ENCODE results near the gene WDSUB1. TPM values are rescaled to one million over a fixed set of nuclear protein-coding genes. Genes with fewer than 3 reads are reported as not detected.

The WDSUB1 gene
- polyA plus RNA-seq, 2 donors = 8.0 to 9.0 TPM

DNA sequence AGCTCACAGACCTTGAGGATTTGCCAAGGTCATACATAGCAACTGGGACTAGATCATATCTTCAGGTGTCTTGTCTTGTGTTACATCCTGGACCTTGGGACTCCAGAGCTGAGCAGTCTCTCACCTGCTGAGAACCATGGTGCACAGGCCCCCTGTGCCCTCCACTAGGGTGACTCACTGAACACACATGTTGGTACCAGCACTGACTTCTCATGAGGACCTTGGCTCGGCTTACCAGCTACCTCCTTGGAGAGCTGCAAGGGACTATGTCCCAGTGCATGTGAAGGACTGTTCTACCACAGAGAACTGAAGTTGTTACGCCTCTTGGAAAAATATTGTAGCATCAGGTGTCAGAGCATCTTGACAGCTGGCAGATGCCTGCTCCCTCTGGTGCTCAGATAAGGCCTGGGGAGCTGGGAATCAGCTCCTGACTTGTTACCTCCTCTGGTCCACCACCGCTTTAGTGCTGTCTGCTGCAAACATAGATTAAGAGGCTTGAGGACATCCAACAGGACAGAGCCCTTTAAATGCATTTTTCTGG is 72.1 kb downstream of the WDSUB1 start:
- H3K9me3 ChIP-seq (ENCODE audit: control insufficient read depth in 2 of 2, insufficient read depth in 1 of 2, low read depth in 1 of 2, low read length in 1 of 2) = peaks cover 0 to 2% of the 10 kb centered on the region in 2 donors
- 88 to 91% methylated on average over 3 of the region's 3 CpGs for WGBS, 2 donors
- H3K27ac ChIP-seq (ENCODE audit: low read depth in 2 of 2, low read length in 1 of 2) = no peak overlapping the region
- H3K36me3 ChIP-seq (ENCODE audit: control insufficient read depth in 2 of 2, insufficient read depth in 2 of 2, low read length in 1 of 2) = peaks cover 9 to 37% of the 10 kb centered on the region in 2 donors
- no peaks in the 10 kb centered on the region for H3K27me3 ChIP-seq (ENCODE audit: control insufficient read depth in 1 of 2, insufficient read depth in 2 of 2, low read length in 2 of 2)
- H3K4me1 ChIP-seq (ENCODE audit: control insufficient read depth in 2 of 2, insufficient read depth in 2 of 2, low read length in 1 of 2) = no peaks in the 10 kb centered on the region
- H3K4me3 ChIP-seq (ENCODE audit: low read depth in 1 of 2, low read length in 2 of 2) = no peak overlapping the region

- no peaks in the 10 kb centered on the region for H3K4me1 ChIP-seq (ENCODE audit: control insufficient read depth in 2 of 2, insufficient read depth in 2 of 2, low read length in 1 of 2)
- H3K36me3 ChIP-seq (ENCODE audit: control insufficient read depth in 2 of 2, insufficient read depth in 2 of 2, low read length in 1 of 2) = peaks cover 9 to 35% of the 10 kb centered on the region in 2 donors
- 93% methylated on average over 5 of the region's 5 CpGs for WGBS, 2 donors
Measured at GRCh38 chr2:159213296-159213695, 73.2 kb downstream of the WDSUB1 start.

GRCh38 chr2:159211447-159212396 is 74.8 kb downstream of the WDSUB1 start:
- H3K27ac ChIP-seq (ENCODE audit: low read depth in 2 of 2, low read length in 1 of 2) = no peak overlapping the region
- H3K4me3 ChIP-seq (ENCODE audit: low read depth in 1 of 2, low read length in 2 of 2) = no peak overlapping the region
- no peaks in the 10 kb centered on the region for H3K4me1 ChIP-seq (ENCODE audit: control insufficient read depth in 2 of 2, insufficient read depth in 2 of 2, low read length in 1 of 2)
- H3K27me3 ChIP-seq (ENCODE audit: control insufficient read depth in 1 of 2, insufficient read depth in 2 of 2, low read length in 2 of 2) = no peaks in the 10 kb centered on the region
- H3K9me3 ChIP-seq (ENCODE audit: control insufficient read depth in 2 of 2, insufficient read depth in 1 of 2, low read depth in 1 of 2, low read length in 1 of 2) = peaks cover 0 to 2% of the 10 kb centered on the region in 2 donors
- 78 to 80% methylated on average over 14 of the region's 14 CpGs for WGBS, 2 donors
- H3K36me3 ChIP-seq (ENCODE audit: control insufficient read depth in 2 of 2, insufficient read depth in 2 of 2, low read length in 1 of 2) = peaks cover 9 to 25% of the 10 kb centered on the region in 2 donors

More at GRCh38 chr2:159213296-159213695, 73.2 kb downstream of the WDSUB1 start:
- Histone ChIP-seq H3K27ac (ENCODE audit: low read depth in 2 of 2, low read length in 1 of 2) (no peak overlapping the region), H3K9me3 (ENCODE audit: control insufficient read depth in 2 of 2, insufficient read depth in 1 of 2, low read depth in 1 of 2, low read length in 1 of 2) (peaks cover 0 to 2% of the 10 kb centered on the region in 2 donors), H3K27me3 (ENCODE audit: control insufficient read depth in 1 of 2, insufficient read depth in 2 of 2, low read length in 2 of 2) (no peaks in the 10 kb centered on the region), H3K4me3 (ENCODE audit: low read depth in 1 of 2, low read length in 2 of 2) (no peak overlapping the region)

DNA sequence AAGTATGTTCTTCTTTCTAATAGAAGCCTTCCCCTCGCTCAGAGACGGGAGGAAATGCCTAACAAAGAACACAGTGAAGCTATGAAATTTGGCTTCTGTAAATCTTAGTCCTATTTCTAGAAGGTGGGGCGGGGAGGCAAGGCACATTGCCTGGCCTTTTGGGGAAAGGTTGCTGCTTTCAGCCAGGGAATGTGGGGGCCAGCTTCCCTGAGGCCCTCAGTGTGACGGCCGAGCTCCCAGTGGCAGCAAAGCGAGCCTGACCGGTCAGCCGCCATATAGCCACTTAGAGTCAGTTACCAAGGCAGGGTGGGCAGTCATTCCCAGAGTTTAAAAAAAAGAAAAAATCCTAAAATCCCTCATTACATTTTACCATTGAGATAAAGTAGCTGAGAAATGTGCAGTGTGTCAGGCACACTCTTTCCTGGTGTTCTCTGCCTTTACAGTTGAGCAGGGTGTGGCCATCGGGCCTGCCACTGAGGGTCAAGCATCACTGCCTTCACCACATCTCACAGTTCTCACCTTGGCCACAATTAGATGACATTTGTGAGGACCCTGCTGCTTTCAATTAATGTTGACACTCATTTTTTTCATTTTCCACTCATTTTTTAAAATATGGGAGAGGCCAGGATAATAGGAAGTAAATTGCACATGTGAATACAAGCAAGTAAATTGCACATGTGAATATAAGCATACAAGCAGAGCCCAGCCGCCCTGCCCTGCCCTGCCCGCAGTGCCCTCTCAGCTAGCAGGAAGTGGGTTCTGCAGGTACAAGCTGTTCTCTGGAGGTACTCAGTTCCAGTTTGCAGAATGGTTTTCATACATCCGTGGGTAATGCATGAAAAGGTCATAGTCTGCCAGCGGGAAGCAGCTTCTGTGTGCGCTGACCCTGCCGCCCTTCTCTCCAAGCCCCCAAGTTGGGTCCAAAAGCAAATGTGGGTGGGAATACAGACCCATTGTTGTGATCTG is 76.9 kb downstream of the WDSUB1 start:
- H3K9me3 ChIP-seq (ENCODE audit: control insufficient read depth in 2 of 2, insufficient read depth in 1 of 2, low read depth in 1 of 2, low read length in 1 of 2) = no peaks in the 10 kb centered on the region
- 86 to 88% methylated on average over 15 of the region's 15 CpGs for WGBS, 2 donors
- H3K27ac ChIP-seq (ENCODE audit: low read depth in 2 of 2, low read length in 1 of 2) = no peak overlapping the region
- no peaks in the 10 kb centered on the region for H3K4me1 ChIP-seq (ENCODE audit: control insufficient read depth in 2 of 2, insufficient read depth in 2 of 2, low read length in 1 of 2)
- H3K27me3 ChIP-seq (ENCODE audit: control insufficient read depth in 1 of 2, insufficient read depth in 2 of 2, low read length in 2 of 2) = no peaks in the 10 kb centered on the region
- no peak overlapping the region for H3K4me3 ChIP-seq (ENCODE audit: low read depth in 1 of 2, low read length in 2 of 2)
- peaks cover 10 to 14% of the 10 kb centered on the region in 2 donors for H3K36me3 ChIP-seq (ENCODE audit: control insufficient read depth in 2 of 2, insufficient read depth in 2 of 2, low read length in 1 of 2)

GRCh38 chr2:159208438-159208837 is 78.1 kb downstream of the WDSUB1 start:
- no peak overlapping the region for H3K4me3 ChIP-seq (ENCODE audit: low read depth in 1 of 2, low read length in 2 of 2)
- no peaks in the 10 kb centered on the region for H3K27me3 ChIP-seq (ENCODE audit: control insufficient read depth in 1 of 2, insufficient read depth in 2 of 2, low read length in 2 of 2)
- no peak overlapping the region for H3K27ac ChIP-seq (ENCODE audit: low read depth in 2 of 2, low read length in 1 of 2)
- no peaks in the 10 kb centered on the region for H3K4me1 ChIP-seq (ENCODE audit: control insufficient read depth in 2 of 2, insufficient read depth in 2 of 2, low read length in 1 of 2)
- no peaks in the 10 kb centered on the region for H3K9me3 ChIP-seq (ENCODE audit: control insufficient read depth in 2 of 2, insufficient read depth in 1 of 2, low read depth in 1 of 2, low read length in 1 of 2)
- WGBS, 2 donors = 86 to 88% methylated on average over 5 of the region's 5 CpGs
- peaks cover 9 to 10% of the 10 kb centered on the region in 2 donors for H3K36me3 ChIP-seq (ENCODE audit: control insufficient read depth in 2 of 2, insufficient read depth in 2 of 2, low read length in 1 of 2)

DNA sequence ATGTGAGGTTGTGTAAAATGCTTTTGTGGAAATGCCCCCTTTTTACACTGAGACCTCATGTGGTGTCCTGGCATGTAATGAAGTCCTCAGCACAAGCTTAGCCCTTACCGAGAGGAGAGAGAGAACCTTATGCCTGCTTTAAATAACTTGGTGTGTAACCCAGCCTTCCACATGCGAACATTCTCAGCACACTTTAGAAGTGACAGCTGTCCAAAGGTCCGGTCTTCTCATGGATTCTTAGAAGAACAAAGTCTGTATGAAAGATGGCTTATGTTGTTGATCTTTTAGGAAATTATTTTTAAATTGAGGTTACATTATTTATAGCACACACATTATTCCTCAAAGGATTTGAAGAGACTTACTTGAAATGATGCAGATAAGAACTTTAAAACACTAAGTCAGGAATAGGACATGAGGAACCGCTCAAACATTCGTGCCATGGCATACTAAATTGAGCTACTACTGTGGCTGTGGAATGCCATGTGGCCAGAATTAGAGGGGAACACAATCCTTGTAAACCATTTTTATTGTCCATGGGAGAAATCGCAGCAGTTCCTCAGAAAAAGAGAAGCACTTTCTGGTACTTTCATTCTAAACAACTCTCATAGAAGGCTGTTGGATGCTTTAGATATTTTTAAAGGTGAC is 79.6 kb downstream of the WDSUB1 start:
- Histone ChIP-seq H3K4me1 (ENCODE audit: control insufficient read depth in 2 of 2, insufficient read depth in 2 of 2, low read length in 1 of 2) (no peaks in the 10 kb centered on the region), H3K27ac (ENCODE audit: low read depth in 2 of 2, low read length in 1 of 2) (no peak overlapping the region), H3K27me3 (ENCODE audit: control insufficient read depth in 1 of 2, insufficient read depth in 2 of 2, low read length in 2 of 2) (no peaks in the 10 kb centered on the region), H3K4me3 (ENCODE audit: low read depth in 1 of 2, low read length in 2 of 2) (no peak overlapping the region), H3K9me3 (ENCODE audit: control insufficient read depth in 2 of 2, insufficient read depth in 1 of 2, low read depth in 1 of 2, low read length in 1 of 2) (no peaks in the 10 kb centered on the region), H3K36me3 (ENCODE audit: control insufficient read depth in 2 of 2, insufficient read depth in 2 of 2, low read length in 1 of 2) (peaks cover 9 to 16% of the 10 kb centered on the region in 2 donors)
- 84 to 90% methylated on average over 6 of the region's 6 CpGs for WGBS, 2 donors

- no peaks in the 10 kb centered on the region for H3K27me3 ChIP-seq (ENCODE audit: control insufficient read depth in 1 of 2, insufficient read depth in 2 of 2, low read length in 2 of 2)
- H3K36me3 ChIP-seq (ENCODE audit: control insufficient read depth in 2 of 2, insufficient read depth in 2 of 2, low read length in 1 of 2) = peaks cover 7 to 21% of the 10 kb centered on the region in 2 donors
- H3K9me3 ChIP-seq (ENCODE audit: control insufficient read depth in 2 of 2, insufficient read depth in 1 of 2, low read depth in 1 of 2, low read length in 1 of 2) = no peaks in the 10 kb centered on the region
- WGBS, 2 donors = 93 to 95% methylated on average over 15 of the region's 15 CpGs
- H3K4me1 ChIP-seq (ENCODE audit: control insufficient read depth in 2 of 2, insufficient read depth in 2 of 2, low read length in 1 of 2) = no peaks in the 10 kb centered on the region
- H3K4me3 ChIP-seq (ENCODE audit: low read depth in 1 of 2, low read length in 2 of 2) = no peak overlapping the region
- no peak overlapping the region for H3K27ac ChIP-seq (ENCODE audit: low read depth in 2 of 2, low read length in 1 of 2)
Measured at GRCh38 chr2:159204381-159205144, 81.9 kb downstream of the WDSUB1 start.

GRCh38 chr2:159202568-159203071 is 83.9 kb downstream of the WDSUB1 start:
- no peaks in the 10 kb centered on the region for H3K9me3 ChIP-seq (ENCODE audit: control insufficient read depth in 2 of 2, insufficient read depth in 1 of 2, low read depth in 1 of 2, low read length in 1 of 2)

More at GRCh38 chr2:159202568-159203071, 83.9 kb downstream of the WDSUB1 start:
- H3K36me3 ChIP-seq (ENCODE audit: control insufficient read depth in 2 of 2, insufficient read depth in 2 of 2, low read length in 1 of 2) = peaks cover 10 to 23% of the 10 kb centered on the region in 2 donors
- no peak overlapping the region for H3K27ac ChIP-seq (ENCODE audit: low read depth in 2 of 2, low read length in 1 of 2)
- no peak overlapping the region for H3K4me3 ChIP-seq (ENCODE audit: low read depth in 1 of 2, low read length in 2 of 2)
- H3K27me3 ChIP-seq (ENCODE audit: control insufficient read depth in 1 of 2, insufficient read depth in 2 of 2, low read length in 2 of 2) = no peaks in the 10 kb centered on the region
- no peaks in the 10 kb centered on the region for H3K4me1 ChIP-seq (ENCODE audit: control insufficient read depth in 2 of 2, insufficient read depth in 2 of 2, low read length in 1 of 2)
- WGBS, 2 donors = 61 to 74% methylated on average over 4 of the region's 4 CpGs

Data from esophagus (tissue), 2 donors.